Hair follicular keratinocyte (primary cell): Measurements from ENCODE around the gene ZNF280C. TPM values are rescaled to one million over a fixed set of nuclear protein-coding genes. Genes with fewer than 3 reads are reported as not detected.

Experiments
- total RNA-seq: library from RNA; depleted of rRNA; stranded (reverse); fragments of >200 nt; gene quantifications from 2 replicates; pipeline ENCODE4 v1.2.3, GENCODE V29; 2015

The ZNF280C gene, protein sequence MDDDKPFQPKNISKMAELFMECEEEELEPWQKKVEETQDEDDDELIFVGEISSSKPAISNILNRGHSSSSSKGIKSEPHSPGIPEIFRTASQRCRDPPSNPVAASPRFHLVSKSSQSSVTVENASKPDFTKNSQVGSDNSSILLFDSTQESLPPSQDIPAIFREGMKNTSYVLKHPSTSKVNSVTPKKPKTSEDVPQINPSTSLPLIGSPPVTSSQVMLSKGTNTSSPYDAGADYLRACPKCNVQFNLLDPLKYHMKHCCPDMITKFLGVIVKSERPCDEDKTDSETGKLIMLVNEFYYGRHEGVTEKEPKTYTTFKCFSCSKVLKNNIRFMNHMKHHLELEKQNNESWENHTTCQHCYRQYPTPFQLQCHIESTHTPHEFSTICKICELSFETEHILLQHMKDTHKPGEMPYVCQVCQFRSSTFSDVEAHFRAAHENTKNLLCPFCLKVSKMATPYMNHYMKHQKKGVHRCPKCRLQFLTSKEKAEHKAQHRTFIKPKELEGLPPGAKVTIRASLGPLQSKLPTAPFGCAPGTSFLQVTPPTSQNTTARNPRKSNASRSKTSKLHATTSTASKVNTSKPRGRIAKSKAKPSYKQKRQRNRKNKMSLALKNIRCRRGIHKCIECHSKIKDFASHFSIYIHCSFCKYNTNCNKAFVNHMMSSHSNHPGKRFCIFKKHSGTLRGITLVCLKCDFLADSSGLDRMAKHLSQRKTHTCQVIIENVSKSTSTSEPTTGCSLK
- 2.2 and 3.7 TPM in 2 replicates for total RNA-seq

DNA sequence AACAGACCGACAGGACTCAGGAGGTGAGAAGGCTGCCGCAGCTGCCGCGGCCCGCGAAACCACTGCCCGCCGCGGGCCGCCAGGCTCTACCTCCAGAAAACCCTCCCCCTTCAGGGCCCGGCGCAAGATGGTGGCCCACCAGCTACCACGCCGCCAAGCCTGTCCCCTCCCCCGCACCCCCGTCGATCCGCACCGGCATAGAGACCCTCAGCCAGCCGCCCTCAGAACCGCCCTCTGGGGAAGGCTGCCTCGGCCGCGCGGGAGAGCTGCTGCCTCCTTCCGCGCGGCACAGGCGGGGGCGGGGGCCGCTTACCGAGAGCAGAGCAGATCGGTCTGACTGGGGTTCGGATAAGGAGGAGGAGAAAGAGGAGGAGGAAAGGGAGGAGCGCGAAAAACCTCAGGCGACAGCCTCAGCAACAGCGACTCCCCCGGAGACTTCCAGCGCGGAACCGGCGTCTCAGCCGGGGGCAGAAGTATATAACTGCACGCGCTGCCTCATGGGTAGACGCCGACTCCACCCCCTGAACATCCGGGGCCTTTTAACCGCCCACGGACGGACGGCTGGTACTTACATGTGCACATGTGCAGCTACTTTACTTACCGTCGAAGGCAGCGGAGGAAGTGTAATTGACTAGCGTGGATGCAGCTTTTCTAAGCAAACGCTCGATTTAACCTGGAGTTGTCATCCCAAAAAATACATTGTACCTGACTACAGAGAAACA, at the start of gene ZNF280C:
TSS of gene ZNF280C (minus strand) at position 451 of the 722 bp plus-strand sequence. CDS start 8,450 bp downstream, outside the sequence.

DNA sequence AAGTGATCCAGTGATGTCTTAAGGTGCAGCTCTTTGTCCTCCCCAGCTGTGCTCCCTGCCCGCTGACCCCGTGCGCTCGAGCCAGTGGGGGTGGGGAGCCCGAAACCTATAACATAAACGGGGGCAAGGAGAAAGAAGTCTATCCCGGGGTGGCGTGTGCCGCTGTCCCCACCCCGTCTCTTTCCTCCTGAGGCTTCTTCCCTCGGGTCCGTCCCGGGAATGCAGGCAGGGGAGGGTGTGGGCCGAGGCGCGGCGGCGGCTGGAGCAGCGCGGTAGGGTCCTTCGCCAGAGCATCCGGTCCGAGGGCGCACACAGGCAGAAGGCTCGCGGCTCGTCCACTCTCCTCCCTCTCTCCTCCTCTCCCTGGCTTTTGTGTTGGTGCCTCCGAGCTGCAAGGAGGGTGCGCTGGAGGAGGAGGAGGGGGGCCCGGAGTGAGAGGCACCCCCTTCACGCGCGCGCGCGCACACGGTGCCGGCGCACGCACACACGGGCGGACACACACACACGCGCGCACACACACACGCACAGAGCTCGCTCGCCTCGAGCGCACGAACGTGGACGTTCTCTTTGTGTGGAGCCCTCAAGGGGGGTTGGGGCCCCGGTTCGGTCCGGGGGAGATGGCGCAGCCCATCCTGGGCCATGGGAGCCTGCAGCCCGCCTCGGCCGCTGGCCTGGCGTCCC, 97.1 kb downstream of the ZNF280C start, which contains the start of gene RAB33A:
TSS of gene RAB33A (plus strand) at position 517 of the 681 bp plus-strand sequence. CDS start at position 618, 101 bp downstream.

DNA sequence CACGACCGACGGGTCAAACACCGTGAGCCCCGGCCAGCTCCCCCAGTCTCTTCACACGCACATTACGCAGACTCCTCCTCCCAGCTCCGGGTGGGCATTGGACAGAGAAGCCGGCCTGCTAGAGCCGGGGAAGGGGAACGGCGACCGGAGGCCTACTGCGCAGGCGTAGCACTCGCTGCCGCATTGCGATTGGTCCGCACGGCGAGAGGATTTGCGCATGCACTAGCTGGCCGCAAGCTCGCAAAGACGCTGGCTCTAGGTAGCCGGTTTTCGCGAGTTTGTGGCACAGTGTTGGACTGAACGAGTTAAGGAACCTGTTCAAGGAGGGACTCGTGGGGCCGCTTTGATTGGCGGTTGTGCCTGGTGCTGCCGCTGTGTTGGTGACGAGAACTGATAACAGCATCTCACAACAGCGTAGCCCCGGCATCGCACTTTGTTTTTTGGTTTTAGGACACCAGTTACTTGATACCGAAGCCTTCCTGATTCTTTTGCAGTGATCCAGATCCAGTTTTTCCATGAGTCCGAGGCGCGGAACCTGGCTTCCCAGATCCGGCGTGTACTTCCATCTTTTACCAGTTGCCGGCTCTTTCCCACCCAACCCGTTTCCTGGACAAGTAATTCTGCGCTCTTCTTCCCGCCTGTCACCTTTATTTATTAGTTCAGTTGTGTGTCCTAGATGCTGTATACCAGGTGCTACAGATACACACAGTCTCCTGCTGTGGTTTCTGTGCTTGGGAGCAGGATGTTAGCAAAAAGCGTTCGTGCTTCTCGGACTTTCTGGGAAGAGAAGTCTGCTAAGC, 102.8 kb downstream of the ZNF280C start, which contains the start of gene AIFM1:
TSS of gene AIFM1 (minus strand) at position 139 of the 800 bp plus-strand sequence. CDS start 185 bp downstream, outside the sequence.

Other genes starting within 250 kb of the ZNF280C start
- 16.9 and 19.4 TPM in 2 replicates for gene ELF4, start 158.4 kb downstream of the ZNF280C start, total RNA-seq
- gene AIFM1, start 103.1 kb downstream of the ZNF280C start, total RNA-seq, result 17.9 and 25.9 TPM in 2 replicates
- gene RAB33A, start 96.9 kb downstream of the ZNF280C start, total RNA-seq, result not detected in 2 replicates
- 7.3 and 19.2 TPM in 2 replicates for gene SLC25A14, start 71.0 kb upstream of the ZNF280C start, total RNA-seq
- not detected in 2 replicates for gene GPR119, start 116.8 kb upstream of the ZNF280C start, total RNA-seq
- 20.1 and 27.9 TPM in 2 replicates for gene RBMX2, start 133.1 kb upstream of the ZNF280C start, total RNA-seq